Gastrocnemius medialis (tissue), 4 donors: Measurements from ENCODE around the gene TEX11.

Experiments used
- POLR2A ChIP-seq, 2 donors: fragments of 450-650 bp; IDR thresholded peaks; one replicate each; pipeline ENCODE4 v1.6.1; 2017; ENCODE audit warnings: antibody characterized with exemption in 2 of 2, mild to moderate bottlenecking in 2 of 2, moderate library complexity in 2 of 2
- TF ChIP-seq, protein P1 (sequence below), 5 experiments: fragments of 450-650 bp in 3 of 5; fragments of 200-600 bp in 2 of 5; sonication (generic) in 2 of 5; IDR thresholded peaks in 4 of 5; conservative IDR thresholded peaks in 1 of 5; 1 replicate in 4 of 5; 2 replicates in 1 of 5; pipeline ENCODE4 v1.5.1; 2016 to 2019; ENCODE audit warnings: antibody characterized with exemption in 5 of 5, mild to moderate bottlenecking in 3 of 5, moderate library complexity in 3 of 5

DNA sequence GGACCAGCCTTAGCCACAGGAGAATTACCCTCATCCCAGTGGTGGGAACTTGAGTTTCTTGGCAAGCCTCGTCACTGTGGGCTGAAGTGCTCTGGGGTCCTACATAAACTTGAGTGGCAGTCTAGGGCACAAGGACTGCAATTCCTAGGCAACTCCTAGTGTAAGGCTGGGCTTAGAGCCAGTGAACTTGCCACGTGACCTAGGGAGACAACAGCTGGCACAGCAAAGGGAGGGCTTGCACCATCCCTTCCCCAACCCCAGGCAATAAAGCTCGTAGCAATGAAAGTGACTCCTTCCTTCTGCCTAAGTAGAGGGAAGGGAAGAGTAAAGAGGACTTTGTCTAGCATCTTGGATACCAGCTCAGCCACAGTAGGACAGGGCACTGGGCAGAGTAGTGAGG, 81.8 kb downstream of the TEX11 start:
- TF ChIP-seq, protein P1, sequence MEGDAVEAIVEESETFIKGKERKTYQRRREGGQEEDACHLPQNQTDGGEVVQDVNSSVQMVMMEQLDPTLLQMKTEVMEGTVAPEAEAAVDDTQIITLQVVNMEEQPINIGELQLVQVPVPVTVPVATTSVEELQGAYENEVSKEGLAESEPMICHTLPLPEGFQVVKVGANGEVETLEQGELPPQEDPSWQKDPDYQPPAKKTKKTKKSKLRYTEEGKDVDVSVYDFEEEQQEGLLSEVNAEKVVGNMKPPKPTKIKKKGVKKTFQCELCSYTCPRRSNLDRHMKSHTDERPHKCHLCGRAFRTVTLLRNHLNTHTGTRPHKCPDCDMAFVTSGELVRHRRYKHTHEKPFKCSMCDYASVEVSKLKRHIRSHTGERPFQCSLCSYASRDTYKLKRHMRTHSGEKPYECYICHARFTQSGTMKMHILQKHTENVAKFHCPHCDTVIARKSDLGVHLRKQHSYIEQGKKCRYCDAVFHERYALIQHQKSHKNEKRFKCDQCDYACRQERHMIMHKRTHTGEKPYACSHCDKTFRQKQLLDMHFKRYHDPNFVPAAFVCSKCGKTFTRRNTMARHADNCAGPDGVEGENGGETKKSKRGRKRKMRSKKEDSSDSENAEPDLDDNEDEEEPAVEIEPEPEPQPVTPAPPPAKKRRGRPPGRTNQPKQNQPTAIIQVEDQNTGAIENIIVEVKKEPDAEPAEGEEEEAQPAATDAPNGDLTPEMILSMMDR (IDR thresholded peaks at IDR 0.05 in 4 of 5, conservative IDR thresholded peaks at IDR 0.05 in 1 of 5) = no peak
- TF ChIP-seq POLR2A (IDR thresholded peaks at IDR 0.05) = no peak
